ENCODE results near the gene KCNH1.

Gene KCNH1

DNA sequence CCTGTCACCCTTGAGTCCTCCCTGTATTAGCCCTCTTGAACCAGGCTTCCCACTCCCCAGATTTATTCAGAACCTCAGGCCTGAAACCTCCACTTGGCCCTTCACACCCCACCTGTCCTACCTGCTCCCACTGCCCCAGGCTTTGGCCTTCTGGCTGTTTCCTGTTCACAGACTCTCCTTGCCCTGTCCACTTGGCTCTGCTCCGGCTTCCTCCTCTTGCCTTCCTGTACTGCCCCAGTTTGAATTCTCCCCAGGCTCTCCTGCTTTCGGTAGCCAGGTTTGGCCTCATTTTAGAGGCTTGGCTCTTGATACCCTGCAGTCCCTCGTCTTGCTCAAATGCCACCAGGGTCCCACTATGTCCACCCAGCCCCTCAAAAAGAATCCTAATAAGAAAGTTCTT lies 385.2 kb downstream of the KCNH1 start:
- DNase-seq: no peak

DNA sequence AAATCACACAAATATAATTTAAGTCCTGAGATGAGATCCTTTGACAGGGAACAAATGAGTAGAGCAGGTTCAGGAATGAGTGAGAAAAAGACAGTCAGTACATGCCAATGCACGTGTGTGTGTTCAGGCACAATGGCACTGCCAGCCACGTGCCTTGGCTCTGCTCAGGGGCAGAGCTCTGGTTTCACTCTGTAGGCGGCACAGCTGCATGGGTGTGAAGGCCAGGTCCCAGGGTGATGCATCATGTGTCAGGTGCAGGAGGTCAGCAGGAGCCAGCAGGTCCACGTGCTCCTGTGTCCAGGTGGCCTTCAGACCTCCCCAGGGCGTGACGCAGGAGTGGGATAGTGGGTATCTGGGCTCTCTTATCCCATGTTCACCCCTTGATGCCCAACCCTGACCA lies 386.1 kb downstream of the KCNH1 start:
- no peak for DNase-seq

- no peak for DNase-seq
Measured at GRCh38 chr1:210747112-210747511, 386.8 kb downstream of the KCNH1 start.

- no peak for DNase-seq
Measured at GRCh38 chr1:210746024-210746731, 387.8 kb downstream of the KCNH1 start.

GRCh38 chr1:210743038-210743437 lies 390.9 kb downstream of the KCNH1 start:
- DNase-seq: no peak

- DNase-seq: no peak
Measured at GRCh38 chr1:210741564-210741963, 392.4 kb downstream of the KCNH1 start.

GRCh38 chr1:210739627-210740026 lies 394.3 kb downstream of the KCNH1 start:
- DNase-seq: no peak

DNA sequence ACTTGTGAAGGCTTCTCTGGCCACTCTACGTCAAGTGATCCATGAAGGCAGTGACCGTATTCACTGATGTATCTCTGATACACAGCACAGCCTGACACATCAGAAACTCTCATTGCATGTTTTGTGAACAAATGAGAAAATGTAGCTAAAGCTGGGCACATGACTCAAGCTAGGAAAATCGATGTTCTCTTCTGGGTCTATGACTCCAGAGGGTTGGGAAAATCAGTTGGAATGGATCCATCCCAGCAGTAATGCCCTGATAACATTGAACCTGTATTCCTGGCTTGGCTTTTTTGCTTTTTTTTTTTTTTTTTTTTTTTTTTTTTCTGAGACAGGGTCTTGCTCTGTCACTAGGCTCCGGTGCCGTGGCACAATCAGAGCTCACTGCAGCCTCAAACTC lies 395.7 kb downstream of the KCNH1 start:
- no peak for DNase-seq

DNA sequence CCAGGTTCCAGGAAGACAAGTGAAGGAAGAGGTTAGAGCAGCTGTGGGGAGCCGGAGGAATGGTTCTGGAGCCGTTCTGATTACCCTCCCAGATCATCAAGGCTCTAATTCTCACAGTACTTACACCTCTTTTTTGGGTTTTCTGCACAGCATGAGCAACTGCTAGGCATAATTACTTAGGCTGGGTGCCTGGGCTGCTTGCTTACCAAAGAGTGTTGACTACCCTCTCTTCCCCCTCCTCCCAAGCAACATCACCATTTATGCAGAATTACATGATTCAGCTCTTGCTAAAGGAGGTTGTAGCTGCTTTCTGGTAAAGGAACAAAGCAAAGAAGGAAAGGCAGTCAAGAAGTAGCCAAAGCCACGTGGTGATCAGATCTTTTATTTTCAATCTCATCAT lies 397.2 kb downstream of the KCNH1 start:
- DNase-seq: no peak

GRCh38 chr1:210731597-210731996 lies 402.4 kb downstream of the KCNH1 start:
- no peak for DNase-seq

- DNase-seq: no peak
Measured at GRCh38 chr1:210731193-210731592, 402.8 kb downstream of the KCNH1 start.

DNA sequence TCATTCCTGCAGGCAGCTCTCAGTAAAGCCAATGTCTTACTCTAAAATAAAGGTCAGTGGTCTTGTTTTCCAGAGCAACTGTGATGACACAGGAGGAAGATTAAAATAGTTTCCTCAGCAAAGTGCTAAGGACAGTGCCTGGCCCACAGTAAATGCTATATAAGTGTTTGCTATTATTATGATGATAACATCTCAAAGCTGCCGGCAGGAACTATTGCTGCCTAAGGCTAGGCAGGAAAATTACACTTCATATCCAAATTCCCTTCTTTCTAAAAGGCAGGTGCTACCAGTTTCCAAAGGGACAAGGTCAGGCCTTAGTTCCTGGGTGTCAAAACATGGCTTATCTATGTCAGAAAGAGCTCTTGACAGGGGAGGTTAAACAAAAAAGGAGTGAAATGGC lies 403.9 kb downstream of the KCNH1 start:
- DNase-seq: no peak

DNA sequence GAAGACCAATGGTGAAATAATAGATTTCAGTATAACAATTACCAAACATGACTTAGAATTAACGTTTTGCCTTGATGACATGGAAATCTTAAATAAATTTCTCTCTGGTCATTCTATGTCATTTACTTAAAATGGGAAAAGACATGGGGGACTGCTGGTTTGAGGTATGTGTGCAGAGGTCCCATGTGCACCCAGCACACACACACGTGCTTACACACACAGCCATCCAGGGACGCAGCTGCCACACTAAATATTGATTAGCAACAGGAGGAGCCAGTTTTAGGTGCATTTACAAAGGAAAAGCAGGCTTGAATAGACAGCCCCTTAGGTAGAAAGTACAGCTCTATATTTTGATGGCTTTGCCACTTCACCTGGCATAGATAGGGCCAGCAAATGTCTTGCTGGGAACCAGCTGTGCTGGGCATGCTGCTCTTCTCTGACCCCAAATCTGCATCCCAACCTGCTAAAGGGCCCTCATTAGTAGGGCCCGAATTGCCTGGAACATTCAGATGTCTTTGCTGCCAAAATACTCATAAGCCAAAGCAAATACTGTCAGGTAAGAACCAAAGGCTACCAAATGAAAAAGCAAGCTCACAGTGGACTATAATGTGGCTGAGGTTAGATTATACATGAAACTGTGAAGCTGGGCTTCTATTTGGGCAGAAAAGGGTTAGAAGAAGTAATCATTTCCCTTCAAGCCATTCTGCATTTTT lies 405.4 kb downstream of the KCNH1 start:
- DNase-seq: no peak

DNA sequence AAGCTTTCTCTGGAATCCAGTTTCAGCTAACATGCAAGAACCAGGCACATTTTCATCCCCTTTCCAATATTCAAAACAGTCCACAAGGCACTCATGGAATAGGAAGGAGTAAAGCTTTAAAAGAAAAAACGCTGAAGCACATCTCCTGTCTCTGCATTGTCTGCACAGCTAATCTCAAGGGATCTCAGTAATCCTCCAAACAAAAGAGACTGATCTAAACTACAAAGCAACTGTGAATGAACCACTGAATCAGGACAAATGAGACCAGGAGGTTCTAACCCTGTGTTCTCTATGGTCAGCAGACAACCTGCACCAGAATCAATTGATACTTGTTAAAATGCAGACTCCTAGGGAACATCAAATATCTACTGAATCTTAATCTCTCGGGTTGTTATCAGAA lies 406.2 kb downstream of the KCNH1 start:
- no peak for DNase-seq

- DNase-seq: no peak
Measured at GRCh38 chr1:210726621-210727020, 407.3 kb downstream of the KCNH1 start.

DNA sequence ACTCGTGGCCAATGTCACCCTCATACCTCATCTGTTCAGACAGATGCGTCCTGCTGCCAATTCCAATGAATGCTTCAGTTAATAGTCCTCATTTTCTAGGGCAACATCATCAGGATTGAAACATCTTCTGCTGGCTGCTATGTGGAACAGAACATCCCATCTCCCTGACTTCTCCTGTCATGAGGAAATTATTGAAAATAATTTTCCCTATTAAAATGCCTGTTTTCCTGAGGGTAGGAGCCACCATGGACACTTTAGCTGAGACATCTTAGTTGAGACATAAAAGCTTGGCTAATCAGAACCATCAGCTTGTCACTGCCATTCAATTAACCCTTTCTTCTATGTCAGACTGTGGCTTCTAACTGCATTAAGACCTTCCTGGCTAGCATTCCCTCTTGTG lies 409.2 kb downstream of the KCNH1 start:
- no peak for DNase-seq

DNA sequence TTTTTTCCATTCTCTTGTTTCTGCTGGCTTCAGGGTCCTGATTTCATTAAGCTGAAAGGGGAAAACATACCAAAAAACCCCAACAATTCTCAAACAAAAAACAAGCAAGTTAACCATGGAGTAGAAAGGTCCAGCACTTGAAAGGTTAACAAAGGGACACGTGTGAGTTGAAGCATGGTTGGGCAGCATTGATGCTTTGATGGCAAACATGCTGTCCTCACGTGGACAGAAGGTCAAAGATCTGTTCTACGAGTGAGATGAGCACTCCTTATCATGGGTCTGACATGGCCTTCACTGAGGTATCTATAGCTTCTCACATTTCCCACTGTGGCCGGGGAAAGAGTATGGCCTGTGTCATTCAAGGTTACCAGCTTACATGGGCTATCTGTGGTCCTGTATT lies 410.3 kb downstream of the KCNH1 start:
- no peak for DNase-seq

GRCh38 chr1:210722410-210723081 lies 411.4 kb downstream of the KCNH1 start:
- DNase-seq: no peak

DNA sequence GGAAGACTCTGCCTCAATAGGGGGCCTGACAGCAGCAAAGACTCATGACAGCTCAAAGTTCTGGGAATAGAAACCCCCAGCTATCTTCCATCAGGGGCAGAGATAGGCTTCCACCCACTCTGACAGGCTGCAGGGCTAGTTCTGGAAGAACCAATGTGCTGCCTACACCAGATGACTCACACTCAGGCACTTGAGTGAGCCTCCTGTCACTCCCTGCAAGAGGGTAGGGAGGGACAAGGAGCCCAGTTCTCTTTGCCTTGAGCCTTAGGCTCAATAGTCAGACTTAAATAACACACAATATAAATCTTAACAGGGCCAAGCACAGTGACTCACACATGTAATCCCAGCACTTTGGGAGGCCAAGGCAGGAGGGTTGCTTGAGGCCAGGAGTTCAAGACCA lies 418.9 kb downstream of the KCNH1 start:
- no peak for DNase-seq

DNA sequence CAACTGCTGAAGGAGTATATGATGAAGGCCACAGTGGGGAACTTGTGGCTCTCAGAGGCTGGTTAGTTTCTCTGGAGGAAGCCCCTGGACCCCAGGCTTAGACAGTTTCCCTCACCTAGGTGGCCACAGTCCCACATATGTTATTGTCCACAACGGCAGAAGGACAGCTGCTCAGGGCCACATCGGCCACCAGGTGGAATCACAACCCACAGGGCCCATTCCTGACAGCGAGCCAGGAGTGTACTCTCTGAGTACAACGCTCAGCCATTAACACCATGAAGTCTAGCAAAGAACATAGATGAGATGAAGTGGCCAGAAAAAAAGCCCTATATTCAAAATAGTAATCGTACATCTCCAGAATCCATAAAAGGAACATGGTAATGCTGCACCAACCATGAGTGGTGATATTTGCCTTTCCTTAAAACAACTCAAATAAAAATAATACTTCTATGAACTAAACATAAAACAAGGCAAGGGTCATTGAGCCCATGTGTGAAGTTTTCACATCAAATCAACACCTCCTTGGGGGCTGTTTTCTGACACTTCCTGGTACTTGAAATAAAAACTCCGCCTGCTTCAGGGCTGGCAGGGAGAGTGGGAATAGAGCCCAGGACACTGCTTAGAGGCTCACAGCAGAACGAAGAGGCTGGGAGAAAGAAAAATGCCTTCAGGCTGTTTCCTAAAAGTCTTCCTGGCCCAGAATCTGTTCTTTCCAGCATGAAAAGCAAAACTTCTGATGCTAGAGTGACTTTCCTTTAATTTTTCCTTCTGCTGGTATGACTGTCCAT lies 421.9 kb downstream of the KCNH1 start:
- no peak for DNase-seq

GRCh38 chr1:210709701-210710100 lies 424.2 kb downstream of the KCNH1 start:
- DNase-seq: no peak

- DNase-seq: no peak
Measured at GRCh38 chr1:210707300-210708240, 426.4 kb downstream of the KCNH1 start.

Measured in CD4-positive, alpha-beta T cell treated with Interleukin-4 for 1 hour (primary cell).